Neural progenitor cell (in vitro differentiated cells): ENCODE results near the gene IL1RAP.

ENCODE experiments used
- CTCF ChIP-seq: fragments of 200-600 bp; sonication (generic); IDR thresholded peaks from 2 replicates; pipeline ENCODE4 v1.5.1; 2017; ENCODE audit warnings: antibody characterized with exemption, mild to moderate bottlenecking
- EZH2 ChIP-seq: fragments of 200-600 bp; sonication (generic); IDR thresholded peaks from 2 replicates; pipeline ENCODE4 v1.6.1; 2017; ENCODE audit warnings: antibody characterized with exemption, mild to moderate bottlenecking, moderate library complexity

- TF ChIP-seq CTCF (no peak), EZH2 (no peak)
These were observed 23.3 kb downstream of the IL1RAP start for GRCh38 chr3:190537146-190537545.
